ENCODE results near the gene RNF44. TPM values are rescaled to one million over a fixed set of nuclear protein-coding genes. Genes with fewer than 3 reads are reported as not detected.

Gene RNF44
- 5.5 and 6.7 TPM in 2 replicates for polyA plus RNA-seq

DNA sequence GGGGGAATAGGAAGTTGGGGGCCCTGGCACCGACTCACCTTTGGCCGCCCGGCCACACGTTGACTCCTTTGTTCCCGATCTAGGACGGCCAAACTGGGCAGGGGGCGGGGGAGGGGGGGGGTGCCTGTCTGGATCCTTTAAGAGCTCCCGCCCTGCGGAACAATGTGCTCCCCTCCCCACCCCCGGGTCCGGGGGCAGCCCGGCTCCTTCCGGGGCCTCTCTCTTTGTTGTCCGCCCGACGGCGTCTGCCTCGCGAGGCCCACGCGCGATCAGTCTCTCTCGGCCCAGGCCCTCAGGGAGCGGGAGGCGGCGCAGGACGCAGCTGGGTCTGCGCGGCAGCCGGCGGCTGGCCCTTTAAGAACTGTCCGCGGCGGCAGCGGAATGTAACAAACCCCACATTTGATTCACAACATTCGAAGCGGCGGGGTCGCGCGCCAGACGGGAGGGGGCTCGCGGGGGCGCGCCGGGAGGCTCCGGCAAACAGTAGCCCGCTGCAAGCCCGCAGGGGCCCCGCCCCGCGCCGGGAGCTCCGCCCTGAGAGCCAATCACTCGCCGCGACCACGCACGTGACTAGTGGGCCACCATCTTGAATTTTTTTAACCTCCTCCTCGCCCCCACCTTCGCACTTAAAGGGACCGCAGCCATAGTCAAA, at the start of gene RNF44:
RNF44 (minus strand) TSS at position 501 of the 652 bp plus-strand sequence. CDS start 4,930 bp downstream, outside the sequence.

DNA sequence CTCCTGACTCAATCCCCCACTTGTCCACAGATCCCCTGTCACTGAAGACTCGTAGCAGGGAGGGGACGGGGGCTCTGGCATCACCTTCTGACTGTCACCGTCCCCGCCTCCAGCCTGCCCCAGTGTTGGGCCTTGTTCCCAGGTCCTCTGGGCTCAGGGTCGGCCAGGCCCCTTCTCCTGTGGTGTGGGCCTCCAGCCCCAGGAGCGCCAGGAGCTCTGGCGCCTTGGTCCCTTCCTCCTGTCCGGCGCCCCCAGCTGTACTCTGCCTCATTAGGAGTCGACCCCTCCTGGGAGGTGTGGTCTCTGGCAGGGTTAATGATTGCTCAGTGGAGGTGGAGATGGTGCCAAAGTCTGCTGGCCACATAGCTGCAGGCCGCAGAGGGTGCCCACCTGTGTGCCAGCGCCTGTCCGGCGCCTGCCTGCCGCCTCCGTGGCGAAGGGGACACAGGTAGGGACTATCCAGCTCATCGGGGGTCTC, 11.8 kb upstream of the RNF44 start, which contains the start of gene CDHR2:
CDHR2 (plus strand) TSS at position 376 of the 478 bp plus-strand sequence. CDS start 16,011 bp downstream, outside the sequence.

Other genes starting within 250 kb of the RNF44 start
- gene KIAA1191, start 175.6 kb downstream of the RNF44 start, polyA plus RNA-seq, result 46.1 and 47.9 TPM in 2 replicates
- gene ARL10, start 171.9 kb downstream of the RNF44 start, polyA plus RNA-seq, result 1.1 and 3.9 TPM in 2 replicates
- gene NOP16, start 148.8 kb downstream of the RNF44 start, polyA plus RNA-seq, result 106 and 141 TPM in 2 replicates
- gene HIGD2A, start 148.7 kb downstream of the RNF44 start, polyA plus RNA-seq, result 451 and 463 TPM in 2 replicates
- 20.9 and 37.9 TPM in 2 replicates for gene CLTB, start 120.9 kb downstream of the RNF44 start, polyA plus RNA-seq
- 44.3 and 48.9 TPM in 2 replicates for gene FAF2, start 89.0 kb downstream of the RNF44 start, polyA plus RNA-seq
- 1.4 TPM in 1 of 2 replicates, not detected in the other for gene CDHR2, start 11.9 kb upstream of the RNF44 start, polyA plus RNA-seq
- 0.95 and 2.2 TPM in 2 replicates for gene GPRIN1, start 72.8 kb upstream of the RNF44 start, polyA plus RNA-seq
- gene SNCB, start 93.1 kb upstream of the RNF44 start, polyA plus RNA-seq, result 6.9 and 17.0 TPM in 2 replicates
- gene EIF4E1B, start 93.3 kb upstream of the RNF44 start, polyA plus RNA-seq, result not detected in 2 replicates
- 2.6 and 3.3 TPM in 2 replicates for gene TSPAN17, start 110.1 kb upstream of the RNF44 start, polyA plus RNA-seq